OCI-LY3 (cell line): Measurements from ENCODE around the gene NCAN.
A peak's percentile ranks its signal among the peaks of the same experiment; 100 is the strongest.

ENCODE experiments used
- H2AFZ ChIP-seq: fragments of 200-600, 300-600 bp; shearing (Covaris generic); 2 replicates; pipeline ENCODE4 v1.6.0; 2014; ENCODE audit warnings: antibody characterized with exemption, low read depth, low read length
- H3K27ac ChIP-seq: fragments of 200-600, 300-600 bp; sonication (generic); 2 replicates; pipeline ENCODE4 v1.5.1; 2014; ENCODE audit warnings: mild to moderate bottlenecking, low read length, moderate library complexity, mixed read lengths
- H3K27me3 ChIP-seq: fragments of 200-600, 300-600 bp; sonication (generic); 2 replicates; pipeline ENCODE4 v1.6.1; 2014; ENCODE audit warnings: low read depth, low read length, mixed read lengths
- H3K36me3 ChIP-seq: fragments of 200-600, 300-600 bp; sonication (generic); replicated peaks from 2 replicates; pipeline ENCODE3; 2014; ENCODE audit warnings: low read depth, low read length, mixed read lengths
- H3K4me1 ChIP-seq: fragments of 300-600, 200-600 bp; sonication (generic); 2 replicates; pipeline ENCODE4 v1.6.1; 2014; ENCODE audit warnings: low read length, mixed read lengths
- H3K4me2 ChIP-seq: fragments of 200-600, 300-600 bp; sonication (generic); 2 replicates; pipeline ENCODE4 v1.6.1; 2014; ENCODE audit warnings: low read length, mixed read lengths
- H3K4me3 ChIP-seq: fragments of 300-600, 200-600 bp; sonication (generic); 2 replicates; pipeline ENCODE4 v1.5.1; 2014; ENCODE audit warnings: antibody characterized with exemption, mild to moderate bottlenecking, low read length, moderate library complexity
- H3K79me2 ChIP-seq: fragments of 300-600, 200-600 bp; shearing (Covaris generic); 2 replicates; pipeline ENCODE4 v1.6.1; 2014; ENCODE audit warnings: mild to moderate bottlenecking, low read length, mixed read lengths
- H3K9ac ChIP-seq: fragments of 300-600, 200-600 bp; shearing (Covaris generic); 2 replicates; pipeline ENCODE4 v1.6.0; 2014; ENCODE audit warnings: mild to moderate bottlenecking, low read length, moderate library complexity
- H3K9me3 ChIP-seq: fragments of 200-600, 300-600 bp; shearing (Covaris generic); 2 replicates; pipeline ENCODE4 v1.6.1; 2014; ENCODE audit warnings: low read length, mixed read lengths; ENCODE audit not compliant: insufficient read depth
- H4K20me1 ChIP-seq: fragments of 200-600, 300-600 bp; sonication (generic); 2 replicates; pipeline ENCODE4 v1.6.1; 2016; ENCODE audit warnings: low read length, mixed read lengths; ENCODE audit not compliant: insufficient read depth
- CTCF ChIP-seq: fragments of 200-600, 300-600 bp; sonication (generic); IDR thresholded peaks from 2 replicates; pipeline ENCODE4 v1.5.1; 2014; ENCODE audit warnings: antibody characterized with exemption, low read length, low read depth
- EZH2phosphoT487 ChIP-seq: fragments of 200-600 bp; shearing (Covaris generic); IDR thresholded peaks from 2 replicates; pipeline ENCODE4 v1.6.1; 2018; ENCODE audit warnings: antibody characterized with exemption, mixed run types, low read depth

NCAN gene

GRCh38 chr19:19169236-19170052, 42.3 kb upstream of the NCAN start:
- TF ChIP-seq EZH2phosphoT487 (no peak), CTCF (no peak)
- Histone ChIP-seq H3K4me1 (peaks cover 45% of the 10 kb centered on the region), H3K27ac (no peak overlapping the region), H3K9me3 (no peaks in the 10 kb centered on the region), H3K4me2 (peak overlapping the region; percentile 82), H3K36me3 (no peaks in the 10 kb centered on the region), H3K9ac (peak overlapping the region; percentile 79), H3K4me3 (peak overlapping the region; percentile 86), H3K27me3 (no peaks in the 10 kb centered on the region), H3K79me2 (no peaks in the 10 kb centered on the region; the same call in 1 of the 2 replicates), H2AFZ (no peak overlapping the region), H4K20me1 (peaks cover 3% of the 10 kb centered on the region; the same call in 1 of the 2 replicates)

GRCh38 chr19:19170053-19170872, 41.5 kb upstream of the NCAN start, which contains the start of gene MEF2B:
Gene MEF2B (minus strand): TSS chr19:19170263. CDS start chr19:19150735, 19,528 bp downstream.
- H3K9ac ChIP-seq = peak within 1 kb of the TSS; percentile 79
- peaks cover 3% of the 10 kb centered on the region; the same call in 1 of the 2 replicates for H4K20me1 ChIP-seq
- peak within 1 kb of the TSS; percentile 82 for H3K4me2 ChIP-seq
- H3K27me3 ChIP-seq = no peaks in the 10 kb centered on the region
- no peaks in the 10 kb centered on the region for H3K9me3 ChIP-seq
- H3K4me1 ChIP-seq = peaks cover 51% of the 10 kb centered on the region
- H2AFZ ChIP-seq = no peak within 1 kb of the TSS
- TF ChIP-seq EZH2phosphoT487 (no peak), CTCF (no peak)
- H3K27ac ChIP-seq = no peak within 1 kb of the TSS
- no peaks in the 10 kb centered on the region; the same call in 1 of the 2 replicates for H3K79me2 ChIP-seq
- H3K36me3 ChIP-seq = no peaks in the 10 kb centered on the region
- H3K4me3 ChIP-seq = peak within 1 kb of the TSS; percentile 86

GRCh38 chr19:19170873-19171672, 40.7 kb upstream of the NCAN start:
- peaks cover 51% of the 10 kb centered on the region for H3K4me1 ChIP-seq
- no peak overlapping the region for H3K4me3 ChIP-seq
- H3K9ac ChIP-seq = no peak overlapping the region
- peaks cover 3% of the 10 kb centered on the region; the same call in 1 of the 2 replicates for H4K20me1 ChIP-seq
- H3K27ac ChIP-seq = no peak overlapping the region
- H2AFZ ChIP-seq = no peak overlapping the region
- H3K79me2 ChIP-seq = no peaks in the 10 kb centered on the region; the same call in 1 of the 2 replicates
- H3K4me2 ChIP-seq = no peak overlapping the region; the same call in 1 of the 2 replicates
- no peaks in the 10 kb centered on the region for H3K9me3 ChIP-seq
- no peaks in the 10 kb centered on the region for H3K36me3 ChIP-seq
- TF ChIP-seq EZH2phosphoT487 = no peak
- no peak for TF ChIP-seq CTCF
- H3K27me3 ChIP-seq = no peaks in the 10 kb centered on the region
